Measurements from ENCODE around the gene ACVR2A. TPM values are rescaled to one million over a fixed set of nuclear protein-coding genes. Genes with fewer than 3 reads are reported as not detected.

Gene ACVR2A
- total RNA-seq, 1 donor from 2014 or later = 19.0 TPM

DNA sequence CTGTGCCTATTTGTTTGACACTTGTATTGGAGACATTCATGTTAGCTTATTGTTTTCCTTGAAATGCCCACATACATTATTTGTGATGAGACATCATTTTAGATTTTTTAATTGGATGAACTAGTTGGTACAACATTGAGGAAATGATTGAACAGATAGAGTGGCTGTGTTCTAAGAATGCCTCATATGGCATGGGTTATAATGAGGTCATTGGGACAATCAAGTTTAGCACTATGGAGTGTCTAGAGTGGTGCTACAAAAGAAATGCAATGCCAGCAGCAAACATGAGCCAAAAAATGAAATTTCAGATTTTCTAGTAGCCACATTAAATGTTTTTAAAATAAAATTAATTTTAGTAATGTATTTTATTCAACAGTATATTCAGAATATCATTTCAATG, 28.1 kb downstream of the ACVR2A start:
- H3K36me3 ChIP-seq = no peaks in the 10 kb centered on the region
- H3K4me3 ChIP-seq = no peak overlapping the region
- no peak overlapping the region for H3K27ac ChIP-seq
- H3K9me3 ChIP-seq = no peaks in the 10 kb centered on the region
- DNase-seq (no peak), ATAC-seq (no peak)
- H3K4me1 ChIP-seq = peaks cover 3% of the 10 kb centered on the region
- TF ChIP-seq CTCF (IDR thresholded peaks at IDR 0.05) = no peak
- intact Hi-C loops (cut with DNase I) = no loop called here
- H3K27me3 ChIP-seq = no peaks in the 10 kb centered on the region

DNA sequence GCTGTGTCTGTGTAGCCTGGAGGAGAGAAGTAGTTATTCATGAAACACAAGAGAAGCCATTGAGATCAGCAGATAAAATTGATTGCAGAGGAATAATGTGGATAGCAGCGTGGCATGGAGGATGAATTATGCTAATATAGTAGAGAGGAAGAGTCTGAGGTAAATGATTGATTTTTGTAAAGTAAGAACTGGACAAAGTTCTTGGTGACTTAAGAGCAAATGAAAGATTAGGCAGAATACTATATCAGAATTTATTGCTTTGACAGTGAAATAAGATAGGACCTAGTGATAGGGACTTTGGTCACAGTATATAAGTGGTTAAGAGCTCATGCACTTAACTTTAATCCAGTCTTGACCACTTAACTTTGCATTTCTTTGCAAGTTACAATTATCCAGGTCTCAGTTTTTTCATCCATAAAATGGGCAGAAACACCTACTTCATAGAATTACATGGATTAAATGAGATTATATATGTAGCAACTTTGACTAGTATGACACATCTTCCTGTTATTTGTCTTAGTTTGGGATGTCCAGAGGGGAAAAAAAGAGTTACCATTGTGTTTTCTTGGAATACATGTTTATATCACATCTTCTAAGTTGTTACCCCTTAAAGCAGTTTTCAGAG, 29.1 kb downstream of the ACVR2A start:
- Histone ChIP-seq H3K4me1 (no peaks in the 10 kb centered on the region), H3K9me3 (no peaks in the 10 kb centered on the region), H3K36me3 (no peaks in the 10 kb centered on the region), H3K27ac (no peak overlapping the region), H3K27me3 (no peaks in the 10 kb centered on the region), H3K4me3 (no peak overlapping the region)
- intact Hi-C loops (cut with DNase I) = no loop called here
- ATAC-seq (no peak), DNase-seq (no peak)
- TF ChIP-seq CTCF (IDR thresholded peaks at IDR 0.05) = no peak

DNA sequence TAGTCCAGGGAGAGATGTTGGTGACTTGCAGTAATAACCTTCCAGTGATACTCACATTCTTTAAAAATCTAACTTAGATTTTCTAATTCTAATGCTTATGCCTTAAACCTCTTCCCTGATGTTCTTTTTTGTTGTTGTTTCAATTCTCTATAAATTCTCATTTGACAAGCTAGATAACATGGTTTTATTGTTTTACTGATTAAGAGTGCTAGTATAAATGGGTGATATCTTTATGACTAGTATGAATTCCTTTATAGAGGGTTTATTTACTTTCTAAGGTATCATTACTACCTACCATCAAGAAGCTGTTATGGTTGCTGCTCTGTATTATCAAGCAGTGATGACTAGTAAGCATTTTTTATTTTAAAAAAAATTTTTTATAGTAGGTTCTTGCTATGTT, 35.0 kb downstream of the ACVR2A start:
- DNase-seq (no peak), ATAC-seq (no peak)
- H3K4me3 ChIP-seq = no peak overlapping the region
- no peak overlapping the region for H3K27ac ChIP-seq
- no peak for TF ChIP-seq CTCF (IDR thresholded peaks at IDR 0.05)
- no peaks in the 10 kb centered on the region for H3K36me3 ChIP-seq
- H3K27me3 ChIP-seq = no peaks in the 10 kb centered on the region
- no peaks in the 10 kb centered on the region for H3K9me3 ChIP-seq
- H3K4me1 ChIP-seq = peaks cover 14% of the 10 kb centered on the region
- intact Hi-C loops (cut with DNase I) = no loop called here

- no peak for ATAC-seq
- H3K9me3 ChIP-seq = no peaks in the 10 kb centered on the region
- H3K4me1 ChIP-seq = peaks cover 14% of the 10 kb centered on the region
- no peak for DNase-seq
- TF ChIP-seq CTCF (IDR thresholded peaks at IDR 0.05) = no peak
- H3K27me3 ChIP-seq = no peaks in the 10 kb centered on the region
- H3K27ac ChIP-seq = no peak overlapping the region
- intact Hi-C loops (cut with DNase I) = no loop called here
- no peak overlapping the region for H3K4me3 ChIP-seq
- H3K36me3 ChIP-seq = no peaks in the 10 kb centered on the region
These were observed 37.8 kb downstream of the ACVR2A start for GRCh38 chr2:147882631-147883030.

- no peak for DNase-seq
- TF ChIP-seq CTCF (IDR thresholded peaks at IDR 0.05) = no peak
- H3K9me3 ChIP-seq = no peaks in the 10 kb centered on the region
- no peak overlapping the region for H3K4me3 ChIP-seq
- peaks cover 14% of the 10 kb centered on the region for H3K4me1 ChIP-seq
- no peaks in the 10 kb centered on the region for H3K36me3 ChIP-seq
- no peak for ATAC-seq
- no peak overlapping the region for H3K27ac ChIP-seq
- intact Hi-C loops (cut with DNase I) = no loop called here
- H3K27me3 ChIP-seq = no peaks in the 10 kb centered on the region
These were observed 40.0 kb downstream of the ACVR2A start for GRCh38 chr2:147884830-147885229.

GRCh38 chr2:147886136-147886535, 41.3 kb downstream of the ACVR2A start:
- Histone ChIP-seq H3K4me1 (peaks cover 7% of the 10 kb centered on the region), H3K27ac (no peak overlapping the region), H3K27me3 (no peaks in the 10 kb centered on the region), H3K36me3 (no peaks in the 10 kb centered on the region), H3K4me3 (no peak overlapping the region), H3K9me3 (no peaks in the 10 kb centered on the region)
- no peak for TF ChIP-seq CTCF (IDR thresholded peaks at IDR 0.05)
- DNase-seq (no peak), ATAC-seq (no peak)
- intact Hi-C loops (cut with DNase I) = no loop called here
